Nephron (organoid): ENCODE measurements around the gene TMEM100.

Source experiments
- H3K27ac Mint-ChIP-seq, 3 experiments: 2 replicates each; pipeline ENCODE4 v1.8.0; 2020; ENCODE audit warnings: mixed read lengths in 3 of 3, mild to moderate bottlenecking in 2 of 3, moderate library complexity in 1 of 3
- H3K27me3 Mint-ChIP-seq: 2 replicates; pipeline ENCODE4 v1.8.0; 2021; ENCODE audit warnings: low read depth, mild to moderate bottlenecking, moderate library complexity, mixed read lengths
- H3K36me3 Mint-ChIP-seq: 2 replicates; pipeline ENCODE4 v1.8.0; 2020; ENCODE audit warnings: low read depth, mixed read lengths
- H3K4me1 Mint-ChIP-seq: 2 replicates; pipeline ENCODE4 v1.8.0; 2020; ENCODE audit warnings: mixed read lengths
- H3K4me3 Mint-ChIP-seq, 3 experiments: 2 replicates each; pipeline ENCODE4 v1.8.0; 2020; ENCODE audit warnings: mild to moderate bottlenecking in 3 of 3, mixed read lengths in 3 of 3, moderate library complexity in 2 of 3
- H3K9me3 Mint-ChIP-seq: 2 replicates; pipeline ENCODE4 v1.8.0; 2020; ENCODE audit warnings: mixed read lengths
- TF ChIP-seq, protein P1 (sequence below), 3 experiments: fragments of 200-600 bp; sonication (generic); IDR thresholded peaks; one replicate each; pipeline ENCODE4 v1.5.0; 2021; ENCODE audit warnings: antibody characterized with exemption in 3 of 3; ENCODE audit not compliant: unreplicated experiment in 3 of 3

Gene TMEM100

DNA sequence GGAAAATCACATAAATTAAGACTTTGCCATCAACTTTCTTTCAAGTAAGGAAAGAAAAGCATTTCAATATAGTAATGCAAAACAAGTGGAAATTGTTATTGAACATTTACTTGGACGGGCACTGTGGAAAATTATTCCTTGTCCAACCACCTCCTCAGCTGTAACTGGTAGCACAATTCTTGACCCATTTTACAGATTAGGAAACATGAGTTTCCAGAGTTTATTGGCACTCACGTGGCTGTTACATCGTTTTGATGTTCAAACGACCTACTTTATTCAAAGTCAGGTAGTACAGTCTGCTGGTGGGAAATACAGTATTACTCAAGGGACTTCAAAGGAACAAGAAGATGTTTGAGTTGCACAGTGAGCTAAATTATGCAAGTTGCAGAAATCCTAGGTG, 27.3 kb upstream of the TMEM100 start:
- peak overlapping the region; percentile 91 to 94 (median 93) for H3K4me3 Mint-ChIP-seq
- peaks cover 20% of the 10 kb centered on the region for H3K4me1 Mint-ChIP-seq
- H3K36me3 Mint-ChIP-seq: peaks cover 14% of the 10 kb centered on the region
- H3K9me3 Mint-ChIP-seq: no peaks in the 10 kb centered on the region
- TF ChIP-seq, protein P1, sequence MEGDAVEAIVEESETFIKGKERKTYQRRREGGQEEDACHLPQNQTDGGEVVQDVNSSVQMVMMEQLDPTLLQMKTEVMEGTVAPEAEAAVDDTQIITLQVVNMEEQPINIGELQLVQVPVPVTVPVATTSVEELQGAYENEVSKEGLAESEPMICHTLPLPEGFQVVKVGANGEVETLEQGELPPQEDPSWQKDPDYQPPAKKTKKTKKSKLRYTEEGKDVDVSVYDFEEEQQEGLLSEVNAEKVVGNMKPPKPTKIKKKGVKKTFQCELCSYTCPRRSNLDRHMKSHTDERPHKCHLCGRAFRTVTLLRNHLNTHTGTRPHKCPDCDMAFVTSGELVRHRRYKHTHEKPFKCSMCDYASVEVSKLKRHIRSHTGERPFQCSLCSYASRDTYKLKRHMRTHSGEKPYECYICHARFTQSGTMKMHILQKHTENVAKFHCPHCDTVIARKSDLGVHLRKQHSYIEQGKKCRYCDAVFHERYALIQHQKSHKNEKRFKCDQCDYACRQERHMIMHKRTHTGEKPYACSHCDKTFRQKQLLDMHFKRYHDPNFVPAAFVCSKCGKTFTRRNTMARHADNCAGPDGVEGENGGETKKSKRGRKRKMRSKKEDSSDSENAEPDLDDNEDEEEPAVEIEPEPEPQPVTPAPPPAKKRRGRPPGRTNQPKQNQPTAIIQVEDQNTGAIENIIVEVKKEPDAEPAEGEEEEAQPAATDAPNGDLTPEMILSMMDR (IDR thresholded peaks at IDR 0.05; ENCODE audit: unreplicated experiment in 3 of 3): no peak
- H3K27me3 Mint-ChIP-seq: no peaks in the 10 kb centered on the region
- peak overlapping the region in 2 of 3 experiments; percentile 82 to 93 for H3K27ac Mint-ChIP-seq

DNA sequence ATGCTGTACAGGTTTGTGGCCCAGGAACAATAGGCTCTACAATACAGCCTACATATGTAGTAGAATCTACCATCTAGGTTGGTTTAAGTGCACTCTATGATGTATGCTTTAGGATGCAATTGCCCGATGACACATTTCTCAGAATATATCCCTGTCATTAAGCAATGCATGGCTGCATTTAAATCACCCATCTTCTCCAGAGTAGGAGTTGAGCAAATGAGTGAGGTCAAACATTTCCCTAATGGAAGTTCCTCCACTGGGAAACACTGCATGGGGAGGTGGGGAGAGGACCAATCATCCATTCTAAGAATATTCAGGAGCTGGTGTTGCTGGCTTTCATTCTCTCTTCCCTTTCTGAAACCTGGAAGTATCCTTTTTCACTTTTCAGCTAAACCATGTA, 26.2 kb upstream of the TMEM100 start:
- Mint-ChIP-seq H3K27me3 (no peaks in the 10 kb centered on the region), H3K9me3 (no peaks in the 10 kb centered on the region), H3K4me1 (peaks cover 20% of the 10 kb centered on the region), H3K36me3 (peaks cover 5% of the 10 kb centered on the region), H3K4me3 (peak overlapping the region in 1 of 3 experiments; percentile 20), H3K27ac (peak overlapping the region in 1 of 3 experiments; percentile 48)
- TF ChIP-seq, protein P1 (IDR thresholded peaks at IDR 0.05; ENCODE audit: unreplicated experiment in 3 of 3): no peak

DNA sequence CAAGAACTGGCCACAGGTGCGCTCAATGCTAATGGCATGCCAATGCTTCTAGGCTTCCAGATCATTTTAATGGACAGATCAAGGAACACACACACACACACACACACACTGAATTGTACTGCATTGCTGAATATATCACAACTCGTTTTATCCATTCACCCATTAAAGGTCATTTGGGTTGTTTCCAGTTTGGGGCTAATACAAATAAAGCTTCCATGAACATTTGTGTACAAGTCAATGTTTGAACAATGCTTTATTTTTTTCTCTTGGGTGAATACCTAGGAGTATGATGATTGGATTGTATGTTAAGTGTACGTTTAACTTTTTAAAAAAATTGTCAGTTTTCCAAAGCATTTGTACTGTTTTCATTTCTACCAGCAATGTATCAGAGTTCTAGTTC, 24.5 kb upstream of the TMEM100 start:
- peaks cover 13% of the 10 kb centered on the region for H3K4me1 Mint-ChIP-seq
- peaks cover 3% of the 10 kb centered on the region for H3K27me3 Mint-ChIP-seq
- no peak overlapping the region for H3K4me3 Mint-ChIP-seq
- no peak overlapping the region for H3K27ac Mint-ChIP-seq
- H3K36me3 Mint-ChIP-seq: no peaks in the 10 kb centered on the region
- H3K9me3 Mint-ChIP-seq: no peaks in the 10 kb centered on the region
- TF ChIP-seq, protein P1 (IDR thresholded peaks at IDR 0.05; ENCODE audit: unreplicated experiment in 3 of 3): no peak

DNA sequence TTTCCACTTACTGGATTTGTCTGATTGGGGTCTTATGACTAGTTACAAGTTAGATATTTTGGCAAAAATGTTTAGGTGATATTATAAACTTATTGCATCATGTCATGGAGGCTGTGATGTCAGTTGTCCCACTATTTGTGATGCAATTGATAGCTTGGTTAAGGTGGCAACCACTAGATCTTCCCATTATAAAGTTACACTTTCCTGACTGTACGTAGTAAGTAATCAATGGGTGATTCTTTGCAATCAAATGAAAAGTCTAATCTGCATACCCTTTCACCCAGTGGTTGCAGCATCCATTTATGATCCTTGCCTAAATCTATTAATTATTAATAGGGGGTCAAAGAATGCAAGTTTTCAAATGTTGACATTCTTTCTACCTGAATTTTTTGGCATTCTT, 23.8 kb upstream of the TMEM100 start:
- Mint-ChIP-seq H3K36me3 (no peaks in the 10 kb centered on the region), H3K27ac (no peak overlapping the region), H3K27me3 (peaks cover 3% of the 10 kb centered on the region), H3K4me1 (peaks cover 8% of the 10 kb centered on the region), H3K9me3 (no peaks in the 10 kb centered on the region), H3K4me3 (no peak overlapping the region)
- TF ChIP-seq, protein P1 (IDR thresholded peaks at IDR 0.05; ENCODE audit: unreplicated experiment in 3 of 3): no peak

DNA sequence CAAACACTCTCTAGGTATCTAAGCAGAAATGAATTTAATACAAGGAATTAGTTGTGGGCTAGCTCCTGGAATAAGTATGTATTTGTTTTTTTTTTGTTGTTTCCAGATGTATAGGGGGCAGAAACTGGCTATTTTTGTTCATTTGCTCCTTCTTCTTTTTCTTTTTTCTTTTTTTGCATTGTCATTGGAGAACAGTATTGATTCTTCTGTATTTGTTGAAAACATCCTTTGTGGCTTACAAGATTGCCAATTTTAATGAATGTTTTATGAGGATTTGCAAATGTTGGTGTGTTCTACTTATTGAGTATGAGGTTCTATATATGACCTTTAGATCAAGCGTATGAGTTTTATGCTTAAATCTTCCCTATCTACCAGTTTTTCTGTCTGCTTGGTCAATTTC, 22.6 kb upstream of the TMEM100 start:
- TF ChIP-seq, protein P1 (IDR thresholded peaks at IDR 0.05; ENCODE audit: unreplicated experiment in 3 of 3): no peak
- H3K27ac Mint-ChIP-seq: no peak overlapping the region
- peaks cover 16% of the 10 kb centered on the region for H3K4me1 Mint-ChIP-seq
- no peaks in the 10 kb centered on the region for H3K9me3 Mint-ChIP-seq
- no peaks in the 10 kb centered on the region for H3K36me3 Mint-ChIP-seq
- H3K4me3 Mint-ChIP-seq: no peak overlapping the region
- H3K27me3 Mint-ChIP-seq: peaks cover 3% of the 10 kb centered on the region

DNA sequence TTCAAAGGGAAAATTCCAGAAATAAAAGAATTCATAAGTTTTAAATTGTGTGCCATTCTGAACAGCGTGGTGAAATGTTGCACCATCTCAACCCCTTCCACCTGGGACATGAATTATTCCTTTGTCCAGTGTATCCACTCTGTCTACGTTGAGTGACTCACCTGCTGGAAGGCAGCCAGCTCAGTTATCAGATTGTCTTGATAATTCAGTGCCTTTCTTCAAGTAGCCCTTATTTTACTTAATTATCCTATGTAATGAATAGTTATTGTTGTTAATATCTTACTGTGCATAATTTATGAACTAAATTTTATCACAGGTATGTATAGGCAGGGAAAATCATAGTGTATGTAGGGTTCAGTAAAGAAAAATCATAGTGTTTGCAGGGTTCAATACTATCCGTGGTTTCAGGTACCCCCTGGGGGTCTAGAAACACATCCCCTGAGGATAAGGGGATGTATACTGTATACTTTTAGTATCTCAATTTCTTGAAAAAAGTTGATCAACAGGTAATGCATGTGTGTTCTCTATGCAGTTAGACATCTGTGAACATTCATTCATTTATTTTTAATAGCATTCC, 20.5 kb upstream of the TMEM100 start:
- no peaks in the 10 kb centered on the region for H3K9me3 Mint-ChIP-seq
- H3K4me3 Mint-ChIP-seq: no peak overlapping the region
- no peak overlapping the region for H3K27ac Mint-ChIP-seq
- TF ChIP-seq, protein P1 (IDR thresholded peaks at IDR 0.05; ENCODE audit: unreplicated experiment in 3 of 3): no peak
- H3K27me3 Mint-ChIP-seq: peaks cover 3% of the 10 kb centered on the region
- H3K36me3 Mint-ChIP-seq: no peaks in the 10 kb centered on the region
- peaks cover 16% of the 10 kb centered on the region for H3K4me1 Mint-ChIP-seq
